Bronchial epithelial cell (primary cell): ENCODE measurements around the gene NOP16. TPM values are rescaled to one million over a fixed set of nuclear protein-coding genes. Genes with fewer than 3 reads are reported as not detected.

Source experiments
- DNase-seq: peaks from one replicate; pipeline ENCODE4 v3.0.0-alpha.2; 2010; ENCODE audit warnings: low read depth
- FAIRE-seq: peaks from 2 replicates; lab custom pipeline; 2011; peaks lifted over from hg19 to GRCh38; lab: Jason Lieb, UNC
- H3K27me3 ChIP-seq: 2 replicates; pipeline ENCODE4 v1.5.1; 2011; ENCODE audit warnings: low read length; ENCODE audit not compliant: control insufficient read depth, insufficient read depth
- H3K36me3 ChIP-seq: 2 replicates; pipeline ENCODE4 v1.5.1; 2011; ENCODE audit warnings: low read length; ENCODE audit not compliant: control insufficient read depth, insufficient read depth
- H3K4me3 ChIP-seq: 2 replicates; pipeline ENCODE4 v1.5.1; 2011; ENCODE audit warnings: mild to moderate bottlenecking, low read depth, low read length, control low read depth
- total RNA-seq: library from RNA; depleted of rRNA; stranded (reverse); fragments of >200 nt; gene quantifications from 2 replicates; pipeline ENCODE4 v1.2.1, GENCODE V29; 2014
- TF ChIP-seq, protein P1 (sequence below): IDR thresholded peaks from 2 replicates; pipeline ENCODE4 v1.5.1; 2011; ENCODE audit warnings: mild to moderate bottlenecking, moderate library complexity, low read length, control low read depth, inconsistent platforms; ENCODE audit not compliant: insufficient read depth, severe bottlenecking

NOP16 gene
- total RNA-seq, 1 donor from 2014 or later = 36.1 TPM

GRCh38 chr5:176337913-176338312 lies 50.5 kb downstream of the NOP16 start:
- TF ChIP-seq, protein P1, sequence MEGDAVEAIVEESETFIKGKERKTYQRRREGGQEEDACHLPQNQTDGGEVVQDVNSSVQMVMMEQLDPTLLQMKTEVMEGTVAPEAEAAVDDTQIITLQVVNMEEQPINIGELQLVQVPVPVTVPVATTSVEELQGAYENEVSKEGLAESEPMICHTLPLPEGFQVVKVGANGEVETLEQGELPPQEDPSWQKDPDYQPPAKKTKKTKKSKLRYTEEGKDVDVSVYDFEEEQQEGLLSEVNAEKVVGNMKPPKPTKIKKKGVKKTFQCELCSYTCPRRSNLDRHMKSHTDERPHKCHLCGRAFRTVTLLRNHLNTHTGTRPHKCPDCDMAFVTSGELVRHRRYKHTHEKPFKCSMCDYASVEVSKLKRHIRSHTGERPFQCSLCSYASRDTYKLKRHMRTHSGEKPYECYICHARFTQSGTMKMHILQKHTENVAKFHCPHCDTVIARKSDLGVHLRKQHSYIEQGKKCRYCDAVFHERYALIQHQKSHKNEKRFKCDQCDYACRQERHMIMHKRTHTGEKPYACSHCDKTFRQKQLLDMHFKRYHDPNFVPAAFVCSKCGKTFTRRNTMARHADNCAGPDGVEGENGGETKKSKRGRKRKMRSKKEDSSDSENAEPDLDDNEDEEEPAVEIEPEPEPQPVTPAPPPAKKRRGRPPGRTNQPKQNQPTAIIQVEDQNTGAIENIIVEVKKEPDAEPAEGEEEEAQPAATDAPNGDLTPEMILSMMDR = no peak

DNA sequence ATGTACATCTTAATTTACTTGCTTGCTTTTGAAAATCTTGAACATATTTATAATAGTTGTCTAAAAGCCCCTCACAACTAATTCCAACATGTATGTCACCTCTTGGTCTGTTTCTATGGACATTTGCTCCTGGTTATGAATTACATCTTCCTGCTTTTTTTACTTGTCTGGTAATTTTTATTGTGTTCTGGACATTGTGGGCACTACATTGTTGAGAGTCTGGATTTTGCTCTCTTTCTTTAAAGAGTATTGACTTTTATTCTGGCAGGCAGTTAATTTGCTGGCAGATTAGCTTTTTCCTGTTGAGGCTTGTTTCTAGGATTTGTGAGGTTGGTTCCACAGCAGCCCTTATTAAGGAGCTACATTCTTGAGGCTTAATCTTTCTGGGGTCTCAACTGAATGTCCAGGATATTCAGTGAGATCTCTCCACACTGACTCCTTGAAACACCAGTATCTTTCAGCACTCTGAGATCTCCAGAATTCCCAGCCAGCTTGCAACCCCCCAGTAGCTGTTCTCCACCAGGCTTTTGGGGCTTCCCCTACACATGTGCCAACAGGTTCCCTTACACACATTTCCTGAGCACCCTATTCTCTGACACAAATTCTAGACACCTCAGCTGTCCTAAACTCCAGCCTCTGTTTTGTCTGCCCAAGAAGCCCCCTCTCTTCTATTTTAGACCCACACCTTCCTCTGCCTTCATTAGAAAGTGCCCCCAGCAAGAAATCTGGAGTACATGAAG lies 54.2 kb downstream of the NOP16 start:
- peak; percentile 55 for DNase-seq
- Histone ChIP-seq H3K27me3 (no peaks in the 10 kb centered on the region), H3K4me3 (no peak overlapping the region), H3K36me3 (no peaks in the 10 kb centered on the region)
- FAIRE-seq = no peak
- TF ChIP-seq, protein P1 = no peak

More at GRCh38 chr5:176337913-176338312, 50.5 kb downstream of the NOP16 start:
- Histone ChIP-seq H3K36me3 (no peaks in the 10 kb centered on the region), H3K4me3 (no peak overlapping the region), H3K27me3 (no peaks in the 10 kb centered on the region)
- DNase-seq = no peak
- no peak for FAIRE-seq

Other genes starting within 250 kb of the NOP16 start
- gene SIMC1, start 150.2 kb downstream of the NOP16 start, total RNA-seq = 1.3 and 2.4 TPM in 2 replicates
- gene KIAA1191, start 26.8 kb downstream of the NOP16 start, total RNA-seq = 54.2 and 70.2 TPM in 2 replicates
- 4.2 and 5.2 TPM in 2 replicates for gene ARL10, start 23.1 kb downstream of the NOP16 start, total RNA-seq
- 20.8 and 22.7 TPM in 2 replicates for gene HIGD2A, start 153 bp upstream of the NOP16 start, total RNA-seq
- gene CLTB, start 27.9 kb upstream of the NOP16 start, total RNA-seq = 241 and 381 TPM in 2 replicates
- 34.8 and 46.9 TPM in 2 replicates for gene FAF2, start 59.8 kb upstream of the NOP16 start, total RNA-seq
- gene RNF44, start 148.8 kb upstream of the NOP16 start, total RNA-seq = 2.1 and 3.6 TPM in 2 replicates
- gene CDHR2, start 160.7 kb upstream of the NOP16 start, total RNA-seq = under 0.01 TPM in 2 replicates
- gene GPRIN1, start 221.6 kb upstream of the NOP16 start, total RNA-seq = 1.6 and 2.8 TPM in 2 replicates
- not detected in 2 replicates for gene SNCB, start 241.9 kb upstream of the NOP16 start, total RNA-seq
- not detected in 2 replicates for gene EIF4E1B, start 242.1 kb upstream of the NOP16 start, total RNA-seq